LNCAP (cell line): ENCODE results near the gene ZNF385D.

ENCODE experiments used
- TF ChIP-seq, protein P1 (sequence below): fragments of 450-650 bp; IDR thresholded peaks from 2 replicates; pipeline ENCODE4 v1.5.1; 2017; ENCODE audit warnings: mild to moderate bottlenecking

The ZNF385D gene

DNA sequence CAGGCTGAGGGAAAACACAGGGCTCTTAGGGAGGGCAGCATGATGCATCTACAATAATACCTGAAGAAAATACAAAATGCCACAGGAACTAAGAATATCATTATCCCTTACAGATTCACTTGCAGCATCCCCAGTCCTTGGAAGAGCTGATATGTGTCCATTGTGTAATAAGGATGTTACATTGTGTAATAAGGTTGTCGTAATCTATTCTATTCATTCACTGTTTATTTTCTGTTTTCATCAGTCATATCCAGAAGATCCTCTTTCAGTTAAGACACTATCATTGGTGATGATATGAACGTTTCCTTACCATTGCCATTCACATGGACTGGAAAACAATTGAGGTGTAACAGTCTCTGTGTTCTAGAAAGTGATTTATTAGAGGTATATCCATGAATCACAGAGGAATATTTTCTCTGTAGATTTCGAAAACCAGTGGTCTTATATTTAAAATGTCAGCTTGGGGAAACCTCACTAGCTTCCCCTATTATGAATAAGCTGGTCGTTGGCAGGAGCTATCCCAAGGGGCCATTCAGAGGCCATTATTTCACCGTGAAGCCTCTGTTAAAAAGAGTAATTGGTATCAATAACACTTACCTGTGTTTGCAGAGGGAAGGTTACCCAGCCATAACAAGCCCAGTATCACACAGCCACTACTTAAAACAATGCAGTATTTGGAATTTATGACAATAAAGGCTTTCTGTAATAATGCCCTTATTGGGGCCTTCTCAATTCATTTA, 241.1 kb downstream of the ZNF385D start:
- TF ChIP-seq, protein P1, sequence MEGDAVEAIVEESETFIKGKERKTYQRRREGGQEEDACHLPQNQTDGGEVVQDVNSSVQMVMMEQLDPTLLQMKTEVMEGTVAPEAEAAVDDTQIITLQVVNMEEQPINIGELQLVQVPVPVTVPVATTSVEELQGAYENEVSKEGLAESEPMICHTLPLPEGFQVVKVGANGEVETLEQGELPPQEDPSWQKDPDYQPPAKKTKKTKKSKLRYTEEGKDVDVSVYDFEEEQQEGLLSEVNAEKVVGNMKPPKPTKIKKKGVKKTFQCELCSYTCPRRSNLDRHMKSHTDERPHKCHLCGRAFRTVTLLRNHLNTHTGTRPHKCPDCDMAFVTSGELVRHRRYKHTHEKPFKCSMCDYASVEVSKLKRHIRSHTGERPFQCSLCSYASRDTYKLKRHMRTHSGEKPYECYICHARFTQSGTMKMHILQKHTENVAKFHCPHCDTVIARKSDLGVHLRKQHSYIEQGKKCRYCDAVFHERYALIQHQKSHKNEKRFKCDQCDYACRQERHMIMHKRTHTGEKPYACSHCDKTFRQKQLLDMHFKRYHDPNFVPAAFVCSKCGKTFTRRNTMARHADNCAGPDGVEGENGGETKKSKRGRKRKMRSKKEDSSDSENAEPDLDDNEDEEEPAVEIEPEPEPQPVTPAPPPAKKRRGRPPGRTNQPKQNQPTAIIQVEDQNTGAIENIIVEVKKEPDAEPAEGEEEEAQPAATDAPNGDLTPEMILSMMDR = no peak

DNA sequence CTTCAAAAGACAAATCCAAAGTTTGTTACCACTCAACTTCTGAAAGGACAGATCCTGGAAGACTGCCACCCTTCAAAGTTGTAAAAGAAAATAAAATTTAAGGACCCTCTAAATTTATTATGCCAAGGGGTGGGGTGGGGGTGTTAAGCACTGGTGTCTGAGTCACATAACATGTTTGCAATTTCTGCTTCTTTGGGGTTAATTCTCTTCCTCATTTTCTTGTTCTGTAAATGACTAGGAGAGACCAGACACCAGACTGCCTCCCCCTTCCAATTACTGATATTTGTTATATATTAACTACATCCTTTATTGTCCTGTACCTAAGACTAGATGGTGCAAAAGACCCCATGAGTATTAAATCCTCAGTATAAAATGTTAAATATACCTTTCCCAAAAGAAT, 242.8 kb downstream of the ZNF385D start:
- TF ChIP-seq, protein P1 = no peak

DNA sequence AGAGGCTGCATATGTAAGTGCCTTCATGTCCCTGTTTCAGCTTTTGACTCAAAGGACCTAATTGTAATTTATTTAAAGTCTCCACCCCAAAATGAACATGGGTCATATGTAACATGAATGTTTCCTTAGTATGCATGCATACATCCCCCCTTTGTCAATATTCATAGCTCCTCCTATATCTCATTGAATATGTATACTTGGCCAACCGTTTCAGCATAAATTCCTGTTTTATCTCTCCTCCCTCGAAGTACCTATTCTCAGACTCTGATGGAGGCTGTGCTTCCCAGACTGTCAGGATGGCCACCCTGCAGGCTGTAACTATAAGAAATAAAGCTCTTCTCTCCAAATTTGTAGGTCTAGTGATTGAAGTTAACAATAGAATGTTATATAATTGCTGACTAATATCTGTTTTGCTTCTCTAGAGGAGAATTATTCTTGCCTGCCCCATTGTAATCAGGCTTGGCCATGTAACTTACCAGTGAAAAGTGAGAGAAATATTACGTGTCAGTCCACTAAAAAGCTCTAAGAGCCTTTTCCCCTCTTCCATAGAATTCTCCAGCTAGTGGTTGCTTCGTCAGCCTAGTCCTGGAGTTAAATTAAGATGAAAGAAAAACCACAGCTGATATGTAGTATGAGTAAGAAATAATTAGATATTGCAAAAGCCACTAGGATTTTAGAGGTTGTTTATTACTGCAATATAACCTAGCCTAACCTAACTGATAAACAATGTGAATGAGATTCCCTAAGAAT, 245.1 kb downstream of the ZNF385D start:
- TF ChIP-seq, protein P1 = no peak

DNA sequence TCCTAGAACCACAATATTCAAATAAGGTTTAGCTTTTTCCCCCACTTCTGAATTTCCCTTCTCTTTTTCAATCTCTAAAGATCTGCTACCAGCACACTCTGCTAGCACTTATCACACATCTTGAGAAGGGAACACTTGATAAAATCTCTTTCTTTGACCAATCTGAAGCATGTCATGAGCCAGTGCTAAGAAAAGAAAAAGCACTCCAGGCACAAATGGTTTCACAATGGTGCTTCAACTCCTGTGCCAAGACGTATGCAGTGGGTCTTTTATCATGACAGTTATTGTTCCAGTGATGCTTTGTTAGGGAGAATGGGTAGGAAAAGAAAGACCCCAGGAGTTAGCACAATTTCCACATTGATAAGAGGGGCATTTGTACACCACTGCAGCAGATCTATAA, 248.4 kb downstream of the ZNF385D start:
- TF ChIP-seq, protein P1 = no peak

DNA sequence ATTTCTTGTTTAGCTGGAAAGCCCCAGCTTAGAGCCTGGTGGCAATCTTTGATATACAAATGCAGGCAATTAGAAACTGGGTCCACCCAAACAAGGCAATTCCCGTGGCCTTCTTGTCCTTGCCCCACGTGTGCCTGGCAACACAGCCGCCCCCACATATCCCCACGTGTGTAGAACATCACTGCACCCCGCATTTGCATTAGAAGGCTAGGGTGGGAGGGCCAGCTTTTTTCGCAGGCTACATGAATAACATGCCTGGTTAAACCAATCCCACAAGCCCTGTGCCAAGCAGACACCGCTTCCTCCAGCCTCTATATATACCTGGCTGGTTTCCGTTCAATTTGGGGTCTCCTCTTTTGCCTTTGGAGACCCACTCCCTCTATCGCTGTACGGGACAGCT, 250.2 kb downstream of the ZNF385D start:
- TF ChIP-seq, protein P1 = no peak

DNA sequence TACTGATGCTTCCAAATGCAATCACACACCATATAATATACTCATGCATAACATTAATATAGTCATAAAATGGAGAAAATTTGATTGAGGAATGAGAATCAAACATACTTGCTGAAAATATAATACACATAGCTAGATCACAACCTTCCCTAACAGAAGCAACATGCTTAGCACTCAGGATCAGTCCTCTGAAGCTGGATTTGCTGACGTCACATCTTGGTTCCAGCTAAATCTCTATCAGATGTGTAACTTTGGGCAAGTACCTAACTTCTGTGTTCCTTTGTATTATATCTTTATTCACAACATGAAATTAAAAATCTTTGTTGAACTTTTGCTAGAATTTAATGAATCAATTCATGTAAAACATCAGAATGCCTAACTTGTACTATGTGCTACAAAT, 263.5 kb downstream of the ZNF385D start:
- TF ChIP-seq, protein P1 = no peak

- TF ChIP-seq, protein P1 = no peak
These were observed 266.2 kb downstream of the ZNF385D start for GRCh38 chr3:21484828-21485144.
